Myocyte (in vitro differentiated cells): ENCODE measurements around the gene CHRNA9. TPM values are rescaled to one million over a fixed set of nuclear protein-coding genes. Genes with fewer than 3 reads are reported as not detected.

ENCODE experiments used
- DNase-seq: peaks from one replicate; pipeline ENCODE4 v3.0.0-alpha.2; 2012; ENCODE audit warnings: low read depth
- total RNA-seq: library from RNA; depleted of rRNA; stranded (reverse); fragments of >200 nt; gene quantifications from 2 replicates; pipeline ENCODE4 v1.2.3, GENCODE V29; 2014

Gene CHRNA9
- total RNA-seq, 1 donor from 2014 or later: not detected

DNA sequence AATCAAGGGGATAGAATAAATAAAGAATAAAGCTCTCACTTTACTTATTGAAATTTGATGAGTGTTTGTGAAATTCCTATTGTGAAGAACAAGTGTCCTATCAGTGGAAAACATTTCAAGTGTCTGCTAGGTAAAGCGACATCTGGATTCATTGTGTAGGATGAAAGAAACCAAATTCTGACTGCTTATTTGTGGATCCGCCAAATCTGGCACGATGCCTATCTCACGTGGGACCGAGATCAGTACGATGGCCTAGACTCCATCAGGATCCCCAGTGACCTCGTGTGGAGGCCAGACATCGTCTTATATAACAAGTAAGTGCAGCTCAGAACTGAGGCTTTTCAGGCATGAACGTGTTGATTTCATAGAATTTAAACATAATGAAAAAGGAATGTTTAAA lies 1.9 kb downstream of the CHRNA9 start:
- no peak for DNase-seq

DNA sequence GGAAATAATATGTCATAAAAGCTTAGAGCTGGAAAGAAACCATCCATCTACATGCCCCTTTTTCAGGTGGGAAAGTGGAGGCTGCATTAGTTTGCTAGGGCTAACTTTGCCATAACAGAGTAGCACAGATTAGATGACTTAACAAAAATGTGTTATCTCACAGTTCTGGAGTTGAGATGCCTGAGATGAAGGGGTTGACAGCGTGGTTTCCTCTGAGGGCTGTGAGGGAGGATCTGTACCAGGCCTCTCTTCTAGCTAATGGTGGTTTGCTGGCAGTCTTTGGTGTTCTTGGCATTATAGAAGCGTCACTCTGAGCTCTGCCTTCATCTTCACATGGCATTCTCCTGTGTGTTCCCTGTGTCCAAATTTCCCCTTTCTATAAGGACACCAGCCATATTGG lies 2.4 kb downstream of the CHRNA9 start:
- no peak for DNase-seq

DNA sequence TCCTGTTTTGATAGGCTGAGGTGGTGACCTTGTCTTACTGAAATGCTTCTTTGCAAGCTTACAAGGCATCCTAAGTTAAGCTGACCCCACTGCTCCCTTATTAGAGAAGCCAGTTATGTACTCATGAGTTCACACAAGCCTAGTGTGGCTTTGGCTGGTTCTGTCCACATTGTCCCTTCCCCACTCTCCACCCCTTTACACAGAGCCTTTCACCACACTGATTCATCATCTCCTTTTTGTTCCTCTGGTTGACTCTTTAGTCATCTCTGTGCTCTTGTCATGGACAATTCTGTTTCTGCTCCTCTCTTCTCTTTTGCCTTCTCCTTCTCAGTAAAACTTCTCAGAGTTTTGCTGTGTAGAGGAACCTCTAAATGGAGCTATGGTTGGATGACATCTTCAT lies 4.9 kb downstream of the CHRNA9 start:
- peak; percentile 49 for DNase-seq

- DNase-seq: no peak
Measured at GRCh38 chr4:40347472-40347871, 12.3 kb downstream of the CHRNA9 start.

DNA sequence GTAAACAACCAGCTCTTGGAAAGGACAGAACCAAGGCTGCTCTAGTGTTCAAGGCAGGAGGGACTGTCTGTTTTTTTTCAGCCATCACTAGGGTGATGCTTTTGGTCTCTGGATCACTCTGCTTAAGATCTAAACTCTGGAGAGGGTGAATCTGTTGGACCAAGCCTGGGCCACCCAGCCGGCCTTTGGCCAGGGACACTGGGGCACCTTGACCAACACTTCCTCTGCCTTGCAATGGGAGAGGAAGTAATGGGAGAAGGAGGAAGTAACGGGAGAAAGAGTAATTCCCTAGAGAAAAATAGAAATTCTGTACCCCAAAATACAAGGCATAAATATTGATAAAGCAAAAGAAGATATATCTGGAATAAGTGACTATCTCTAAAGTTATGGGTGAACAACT lies 12.9 kb downstream of the CHRNA9 start:
- no peak for DNase-seq

- no peak for DNase-seq
Measured at GRCh38 chr4:40349561-40350198, 14.5 kb downstream of the CHRNA9 start.

DNA sequence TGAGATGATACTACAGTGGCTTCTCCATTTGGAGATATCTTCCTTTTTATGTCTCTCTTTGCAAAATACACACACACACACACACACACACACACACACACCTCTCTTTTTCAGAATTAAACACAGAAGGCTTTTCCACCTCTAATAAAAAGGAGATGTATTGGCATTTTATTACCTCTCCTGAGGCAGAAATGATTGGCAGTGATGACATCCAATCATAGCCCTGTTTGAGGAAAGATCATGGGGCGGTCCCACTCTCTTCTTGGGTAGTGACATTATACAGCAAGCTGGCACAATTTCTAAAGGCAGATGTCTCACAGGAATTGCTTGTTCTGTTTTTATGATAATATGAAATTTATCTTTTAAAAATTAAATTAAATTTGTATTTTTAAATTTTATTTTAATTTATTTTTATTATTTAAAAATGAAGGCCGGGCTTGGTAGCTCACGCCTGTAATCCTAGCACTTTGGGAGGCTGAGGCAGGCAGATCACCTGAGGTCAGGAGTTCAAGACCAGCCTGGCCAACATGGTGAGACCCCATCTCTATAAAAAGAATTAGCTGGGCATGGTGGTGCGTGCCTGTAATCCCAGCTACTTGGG lies 15.6 kb downstream of the CHRNA9 start:
- DNase-seq: no peak

GRCh38 chr4:40354158-40354557 lies 19.0 kb downstream of the CHRNA9 start:
- DNase-seq: no peak

DNA sequence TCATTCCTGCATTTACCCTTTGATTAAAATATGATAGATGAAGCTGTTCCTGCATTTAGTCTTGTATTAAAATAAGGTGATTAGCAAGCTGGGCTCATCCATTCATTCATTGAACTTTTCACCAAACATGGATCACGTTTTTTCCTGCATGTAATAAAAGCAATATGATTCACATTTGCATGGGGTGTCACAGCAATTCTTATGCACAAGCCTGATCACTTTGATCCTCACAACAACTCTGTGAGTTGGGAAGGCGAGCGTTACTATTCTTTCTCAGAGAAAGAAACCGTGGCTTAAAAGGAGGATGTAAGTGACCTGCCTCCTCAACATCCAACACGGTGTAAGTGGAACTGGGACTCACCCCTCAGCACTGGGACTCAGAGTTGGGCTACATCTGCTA lies 20.0 kb downstream of the CHRNA9 start:
- DNase-seq: no peak

GRCh38 chr4:40357738-40358137 lies 22.6 kb downstream of the CHRNA9 start:
- DNase-seq: no peak

- DNase-seq: no peak
Measured at GRCh38 chr4:40361338-40361737, 26.2 kb downstream of the CHRNA9 start.

- no peak for DNase-seq
Measured at GRCh38 chr4:40363382-40363920, 28.3 kb downstream of the CHRNA9 start.

- DNase-seq: no peak
Measured at GRCh38 chr4:40363945-40364344, 28.8 kb downstream of the CHRNA9 start.

- DNase-seq: no peak
Measured at GRCh38 chr4:40365766-40366165, 30.6 kb downstream of the CHRNA9 start.

DNA sequence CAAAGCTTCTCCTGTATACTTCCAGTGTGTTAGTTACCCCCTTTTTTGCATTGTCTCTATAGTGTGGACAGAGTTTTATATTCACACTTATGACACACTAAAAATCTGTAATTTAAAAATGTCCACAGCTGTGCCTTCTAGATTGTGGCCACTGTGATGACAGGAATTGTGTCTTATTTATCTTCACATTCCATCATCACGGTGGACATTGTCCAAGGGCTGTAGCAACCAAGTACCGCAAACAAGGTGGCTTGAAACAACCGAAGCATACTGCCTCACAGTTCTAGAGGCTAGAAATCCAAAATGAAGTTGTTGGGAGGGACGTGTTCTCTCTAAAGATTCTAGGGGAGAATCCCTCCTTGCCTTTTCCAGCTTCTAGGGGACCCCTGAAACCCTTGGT lies 32.3 kb downstream of the CHRNA9 start:
- DNase-seq: no peak

DNA sequence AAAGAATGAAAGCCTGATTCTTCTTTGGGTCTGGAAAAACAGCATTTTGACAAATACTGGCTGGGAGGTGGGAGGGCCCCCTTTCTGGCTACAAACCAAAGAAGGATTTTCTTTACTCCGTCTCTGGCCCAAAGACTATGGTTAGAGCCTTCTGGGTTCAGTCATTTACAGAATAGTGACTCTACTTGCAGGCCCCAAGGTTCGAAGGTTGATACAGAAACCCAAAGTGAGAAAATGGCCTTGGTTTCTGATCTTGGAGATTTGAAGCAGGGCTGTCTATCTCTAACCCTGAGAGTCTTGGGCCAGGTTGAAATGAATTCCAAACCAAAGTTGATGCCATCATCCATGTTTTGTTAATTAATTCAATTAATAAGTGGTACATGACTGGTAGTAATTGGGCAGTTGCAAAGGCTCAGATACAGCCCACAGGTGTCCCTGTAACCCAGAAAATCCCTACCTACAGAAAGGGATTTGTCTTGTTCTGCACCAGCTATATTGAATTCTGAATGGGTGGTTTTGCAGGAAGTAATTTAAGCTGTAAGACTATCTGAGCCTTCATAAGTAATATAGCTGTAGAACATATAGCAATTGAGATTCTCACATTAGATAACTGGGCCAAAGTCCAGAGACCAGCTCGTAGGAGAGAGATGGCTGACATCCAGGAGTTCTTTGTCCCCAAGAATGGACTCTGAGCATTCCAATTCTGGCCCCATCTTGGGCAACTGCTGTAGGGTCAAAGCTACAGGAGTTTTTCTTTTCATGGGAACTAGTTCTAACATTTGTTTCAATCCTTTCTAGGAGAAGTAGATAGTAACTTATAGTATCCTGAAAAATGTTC lies 34.5 kb downstream of the CHRNA9 start:
- no peak for DNase-seq

DNA sequence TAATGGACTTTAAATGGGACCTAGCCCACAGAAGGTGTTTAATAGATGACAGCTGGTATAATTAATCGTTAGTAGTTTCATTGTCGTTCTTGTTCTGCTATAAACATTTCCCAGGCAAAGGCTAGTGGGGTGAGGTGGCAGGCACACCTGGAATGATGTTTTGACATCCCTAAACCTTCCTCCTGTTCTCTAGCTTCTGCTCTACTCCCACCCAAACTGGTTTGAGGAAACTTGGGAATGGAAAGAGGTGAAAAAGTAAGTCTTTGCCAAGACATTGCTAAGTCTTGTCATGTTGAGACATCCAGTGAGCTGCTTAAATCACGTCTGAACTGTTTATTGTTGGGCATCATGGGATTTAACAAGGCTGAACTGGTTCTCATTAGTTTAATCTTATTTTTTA lies 37.5 kb downstream of the CHRNA9 start:
- DNase-seq: no peak

DNA sequence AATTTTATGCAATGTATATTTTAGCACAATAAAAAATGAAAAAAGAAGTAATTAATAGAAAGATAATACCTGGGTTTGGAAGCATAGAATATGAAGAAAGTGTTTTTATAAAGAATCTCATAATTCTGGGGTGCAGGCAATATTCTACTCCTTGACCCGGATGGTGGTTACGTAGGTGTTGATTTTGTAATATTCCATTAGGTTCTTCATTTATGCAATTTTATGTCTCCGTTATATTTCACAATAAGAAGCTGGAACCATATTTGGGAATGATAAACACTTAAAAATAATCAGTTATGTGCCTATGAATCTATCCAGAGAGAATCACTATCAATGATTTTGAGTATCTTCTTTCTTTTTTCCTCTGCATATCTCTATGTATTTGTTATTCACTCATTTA lies 38.5 kb downstream of the CHRNA9 start:
- no peak for DNase-seq

- DNase-seq: no peak
Measured at GRCh38 chr4:40375095-40375494, 40.0 kb downstream of the CHRNA9 start.

DNA sequence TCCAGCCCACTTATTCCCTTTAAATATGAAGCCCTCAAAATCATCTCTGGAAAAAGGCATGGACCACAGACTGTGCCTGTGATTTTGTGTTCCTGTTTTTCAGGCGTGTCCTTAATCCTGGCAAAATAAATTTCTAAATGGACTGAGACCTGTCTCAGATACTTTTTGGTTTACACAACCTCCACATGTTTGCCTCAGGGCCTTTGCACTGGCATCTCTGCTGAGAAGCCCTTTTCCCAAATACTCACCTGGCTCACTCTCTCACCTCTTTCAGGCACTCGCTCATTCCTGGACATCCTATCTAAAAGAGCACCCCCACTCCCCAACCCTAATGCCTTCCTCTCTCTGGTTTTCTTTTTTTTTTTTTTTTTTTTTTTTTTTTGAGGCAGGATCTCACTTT lies 40.5 kb downstream of the CHRNA9 start:
- no peak for DNase-seq

DNA sequence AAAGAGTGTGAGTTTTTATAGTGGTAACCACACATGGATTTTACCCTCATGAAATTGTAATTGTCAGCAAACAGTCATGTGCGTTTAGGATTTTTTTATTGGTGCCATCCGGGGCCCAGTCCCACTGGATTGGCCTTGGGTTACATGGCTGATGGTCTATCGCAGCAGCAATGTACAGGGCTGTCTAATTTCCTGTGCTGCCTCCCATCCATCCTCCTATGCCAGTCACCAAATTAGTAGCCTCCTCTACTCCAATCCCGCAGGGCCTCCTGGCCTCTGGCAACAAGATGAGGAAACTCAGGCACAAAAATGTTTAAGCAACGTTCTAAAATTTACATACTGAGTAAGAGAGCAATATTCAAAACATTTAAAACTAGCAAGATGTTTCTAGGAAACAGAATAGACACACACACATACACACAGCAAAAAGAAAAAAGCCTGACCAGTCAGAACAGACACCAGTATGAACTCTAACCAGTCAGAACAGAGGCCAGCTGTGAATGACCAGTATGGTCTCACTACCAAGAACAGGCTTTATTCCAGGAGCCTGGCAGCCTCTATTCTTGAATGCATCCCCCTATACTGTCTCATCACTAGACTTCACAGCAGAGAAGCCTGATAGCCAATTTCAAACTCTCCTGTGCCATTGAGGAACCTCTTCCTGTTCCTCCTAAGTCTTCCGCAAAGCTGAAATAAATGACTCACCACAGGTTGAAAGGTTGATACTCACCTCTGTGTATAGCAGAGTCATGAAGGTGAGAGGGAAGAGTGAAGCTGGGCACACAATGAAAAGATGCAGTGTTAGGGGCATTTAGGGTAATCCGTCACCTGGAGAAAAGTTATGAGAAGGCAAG lies 42.6 kb downstream of the CHRNA9 start:
- DNase-seq: no peak
